ENCODE results near the gene UMODL1.
A peak's percentile ranks its signal among the peaks of the same experiment; 100 is the strongest.
"Not testable (repeated sequence)": the region's sequence is repeated elsewhere in the genome, so short reads cannot be mapped to it uniquely, and the experiment has no call there.

The UMODL1 gene

DNA sequence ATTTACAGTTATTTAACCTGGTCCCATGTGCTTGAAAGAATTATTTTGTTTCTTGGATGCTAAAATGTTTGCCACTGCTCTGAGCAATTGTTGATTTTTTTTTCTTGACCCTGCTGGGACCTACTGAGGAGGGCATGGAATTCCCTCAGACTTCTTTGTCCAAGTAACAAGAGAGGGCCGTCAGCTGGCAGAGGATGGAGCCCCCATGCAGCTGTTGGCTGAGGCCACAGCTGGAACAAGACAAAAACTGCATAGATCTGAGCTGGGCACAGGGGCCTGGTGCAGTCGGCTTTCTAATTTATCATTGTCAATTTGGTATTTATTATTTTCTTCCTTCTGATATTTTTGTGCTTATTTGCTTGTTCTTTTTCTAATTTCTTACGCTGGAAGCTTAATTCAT is 108.2 kb downstream of the UMODL1 start:
- no peak for TF ChIP-seq CTCF (IDR thresholded peaks at IDR 0.05; ENCODE audit: low read depth, low read length)

GRCh38 chr21:42180001-42180400 is 108.9 kb downstream of the UMODL1 start:
- not testable (repeated sequence) for H3K4me3 ChIP-seq (replicated peaks in 1 of 2; ENCODE audit: low read depth in 2 of 2, low read length in 2 of 2); DNase-seq (ENCODE audit: low read depth in 2 of 2)

More for the DNA sequence above, 108.2 kb downstream of the UMODL1 start:
- DNase-seq (ENCODE audit: low read depth in 2 of 2) = no peak
- no peak overlapping the region for H3K4me3 ChIP-seq (replicated peaks in 1 of 2; ENCODE audit: low read depth in 2 of 2, low read length in 2 of 2)

DNA sequence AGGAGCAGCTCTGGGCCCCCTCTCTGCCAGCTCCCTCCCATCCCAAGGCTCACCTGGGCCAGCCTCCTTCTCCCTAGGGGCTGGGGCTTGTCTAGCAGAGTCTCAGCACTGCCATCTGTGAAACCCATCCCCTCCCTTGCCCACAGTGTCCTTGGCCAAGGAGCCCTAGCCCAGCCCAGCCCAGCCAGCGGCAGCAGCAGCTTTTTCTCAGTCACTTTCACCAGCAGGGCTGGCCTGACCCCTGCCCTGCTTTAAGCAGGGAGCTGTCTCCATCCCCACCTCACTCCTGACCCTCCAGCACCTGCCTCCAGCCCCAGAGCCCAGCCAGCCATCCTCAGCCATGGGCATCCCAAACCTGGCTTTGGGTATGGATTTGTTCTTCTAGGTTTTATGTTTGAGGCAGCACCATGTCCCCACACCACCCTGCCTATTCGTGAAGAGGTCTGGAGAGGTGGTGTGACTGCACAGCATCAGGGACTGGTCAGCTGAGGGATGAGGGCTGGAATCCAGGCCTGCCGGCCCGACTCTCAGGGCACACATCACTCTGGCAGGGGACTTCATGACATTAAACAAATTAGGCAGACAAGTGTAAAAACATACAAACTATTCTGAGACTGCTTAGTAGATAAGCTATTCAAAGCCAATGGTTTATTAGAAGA is 111.7 kb downstream of the UMODL1 start:
- H3K4me3 ChIP-seq (replicated peaks in 1 of 2; ENCODE audit: low read depth in 2 of 2, low read length in 2 of 2) = no peak overlapping the region
- no peak for DNase-seq (ENCODE audit: low read depth in 2 of 2)
- TF ChIP-seq CTCF (IDR thresholded peaks at IDR 0.05; ENCODE audit: low read depth, low read length) = no peak

GRCh38 chr21:42183374-42184266 is 112.5 kb downstream of the UMODL1 start:
- no peak for TF ChIP-seq CTCF (IDR thresholded peaks at IDR 0.05; ENCODE audit: low read depth, low read length)
- DNase-seq (ENCODE audit: low read depth in 2 of 2) = no peak
- no peak overlapping the region for H3K4me3 ChIP-seq (replicated peaks in 1 of 2; ENCODE audit: low read depth in 2 of 2, low read length in 2 of 2)

- DNase-seq (ENCODE audit: low read depth in 2 of 2) = no peak
- H3K4me3 ChIP-seq (replicated peaks in 1 of 2; ENCODE audit: low read depth in 2 of 2, low read length in 2 of 2) = no peak overlapping the region
These were observed 115.5 kb downstream of the UMODL1 start for GRCh38 chr21:42186591-42186990.

DNA sequence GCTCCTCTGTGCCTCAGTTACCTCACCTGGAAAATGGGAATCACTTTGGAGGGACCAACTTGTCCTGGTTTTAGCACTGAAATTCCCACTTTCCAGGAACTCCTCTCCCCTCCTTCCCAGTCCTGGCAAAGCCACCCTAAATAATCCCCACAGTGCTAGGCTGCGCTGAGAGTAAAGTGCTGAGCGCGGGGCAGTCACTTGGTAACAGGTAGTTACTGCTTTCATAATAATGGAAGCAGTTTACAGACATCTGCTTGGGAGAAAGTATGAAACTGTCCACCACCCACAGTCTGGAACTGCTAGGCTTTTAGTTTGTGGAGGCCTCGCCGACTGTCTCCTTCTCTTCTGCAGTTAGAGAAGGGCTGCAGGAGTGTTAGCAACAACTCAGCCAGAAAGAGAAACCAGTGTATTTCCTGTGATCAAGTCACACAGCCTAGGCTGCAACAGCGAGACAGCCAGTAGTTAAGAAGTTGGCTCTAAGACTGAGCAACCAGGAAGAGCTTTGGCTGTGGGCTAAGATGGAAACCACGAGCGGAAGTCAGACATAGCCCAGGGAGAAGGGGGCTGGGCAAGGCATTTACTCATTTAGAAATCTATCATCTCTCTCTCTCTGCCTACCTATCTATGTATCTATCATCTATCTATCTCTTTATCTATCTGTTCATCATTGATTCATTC is 117.0 kb downstream of the UMODL1 start:
- DNase-seq (ENCODE audit: low read depth in 2 of 2) = peak; percentile 41 to 55
- TF ChIP-seq CTCF (IDR thresholded peaks at IDR 0.05; ENCODE audit: low read depth, low read length) = no peak
- H3K4me3 ChIP-seq (replicated peaks in 1 of 2; ENCODE audit: low read depth in 2 of 2, low read length in 2 of 2) = no peak overlapping the region

More at GRCh38 chr21:42186591-42186990, 115.5 kb downstream of the UMODL1 start:
- TF ChIP-seq CTCF (IDR thresholded peaks at IDR 0.05; ENCODE audit: low read depth, low read length) = no peak

GRCh38 chr21:42188663-42189062 is 117.5 kb downstream of the UMODL1 start:
- no peak for TF ChIP-seq CTCF (IDR thresholded peaks at IDR 0.05; ENCODE audit: low read depth, low read length)
- no peak overlapping the region for H3K4me3 ChIP-seq (replicated peaks in 1 of 2; ENCODE audit: low read depth in 2 of 2, low read length in 2 of 2)
- DNase-seq (ENCODE audit: low read depth in 2 of 2) = no peak
